PC-3 (cell line): Measurements from ENCODE around the gene CRTC2. TPM values are rescaled to one million over a fixed set of nuclear protein-coding genes. Genes with fewer than 3 reads are reported as not detected.

ENCODE experiments used
- ATAC-seq: fragments of 200-7000 bp; cut with Tn5 transposase; 2 replicates; pipeline ENCODE4 v1.9.1; 2020; ENCODE audit warnings: mild to moderate bottlenecking, moderate library complexity
- BruUV-seq: library from RNA; stranded (reverse); fragments of 400-500 nt; replicated peaks from 2 replicates; lab custom pipeline; 2021; lab: Mats Ljungman, UMichigan
- CTCF ChIA-PET: fragments of 300-600 bp; sonication (Branson Sonifier 250); formaldehyde crosslinking; loops from one replicate; lab custom pipeline; 2022; ENCODE audit warnings: antibody characterized with exemption; lab: Charles Lee
- POLR2A ChIA-PET: fragments of 300-600 bp; sonication (Branson Sonifier 250); formaldehyde crosslinking; loops from one replicate; lab custom pipeline; 2022; ENCODE audit warnings: antibody characterized with exemption; ENCODE audit not compliant: unreplicated experiment; lab: Charles Lee
- DNase-seq: peaks from one replicate; pipeline ENCODE4 v3.0.0-alpha.2; 2015
- H2AFZ ChIP-seq: fragments of 300-600 bp; sonication (generic); 2 replicates; pipeline ENCODE4 v1.6.0; 2016; ENCODE audit warnings: antibody characterized with exemption, low read length
- H3F3A ChIP-seq: fragments of 300-600 bp; sonication (generic); one replicate; pipeline ENCODE4 v1.6.0; 2017; ENCODE audit warnings: antibody characterized with exemption, low read length, control low read depth, mild to moderate bottlenecking; ENCODE audit not compliant: unreplicated experiment
- H3K27ac ChIP-seq: fragments of 300-600 bp; sonication (generic); 2 replicates; pipeline ENCODE4 v1.5.1; 2016; ENCODE audit warnings: mild to moderate bottlenecking, low read length
- H3K27me3 ChIP-seq: fragments of 300-600 bp; sonication (generic); 2 replicates; pipeline ENCODE4 v1.6.1; 2016; ENCODE audit warnings: low read length, mixed read lengths
- H3K36me3 ChIP-seq: fragments of 300-600 bp; sonication (generic); 2 replicates; pipeline ENCODE4 v1.6.1; 2016; ENCODE audit warnings: low read depth, mixed run types, low read length, mixed read lengths
- H3K4me1 ChIP-seq: fragments of 300-600 bp; sonication (generic); 2 replicates; pipeline ENCODE4 v1.5.1; 2016; ENCODE audit warnings: low read length; ENCODE audit not compliant: insufficient read depth
- H3K4me2 ChIP-seq: fragments of 300-600 bp; sonication (generic); 2 replicates; pipeline ENCODE4 v1.6.0; 2016; ENCODE audit warnings: low read length
- H3K4me3 ChIP-seq: fragments of 300-600 bp; sonication (generic); 2 replicates; pipeline ENCODE4 v1.5.1; 2016; ENCODE audit warnings: mild to moderate bottlenecking, low read length, mixed read lengths
- H3K79me2 ChIP-seq: fragments of 300-600 bp; sonication (generic); 2 replicates; pipeline ENCODE4 v1.6.1; 2017; ENCODE audit warnings: low read length, mixed read lengths
- H3K9ac ChIP-seq: fragments of 300-600 bp; sonication (generic); 2 replicates; pipeline ENCODE4 v1.6.0; 2016; ENCODE audit warnings: mild to moderate bottlenecking, low read length
- H3K9me2 ChIP-seq: fragments of 300-600 bp; sonication (generic); replicated peaks from 2 replicates; pipeline ENCODE4 v1.6.1; 2016; ENCODE audit warnings: mixed run types, low read length, mixed read lengths
- H3K9me3 ChIP-seq: fragments of 300-600 bp; sonication (generic); 2 replicates; pipeline ENCODE4 v1.6.1; 2016; ENCODE audit warnings: low read length, mixed read lengths
- H4K20me1 ChIP-seq: fragments of 300-600 bp; sonication (generic); 2 replicates; pipeline ENCODE4 v1.6.1; 2016; ENCODE audit warnings: low read length, mixed read lengths
- EZH2 ChIP-seq: fragments of 300-600 bp; sonication (generic); IDR thresholded peaks from one replicate; pipeline ENCODE4 v1.6.1; 2017; ENCODE audit warnings: antibody characterized with exemption, mild to moderate bottlenecking, low read length; ENCODE audit not compliant: unreplicated experiment
- EZH2phosphoT487 ChIP-seq: fragments of 300-600 bp; sonication (generic); IDR thresholded peaks from 2 replicates; pipeline ENCODE4 v1.6.1; 2018; ENCODE audit warnings: mild to moderate bottlenecking, antibody characterized with exemption, low read length, borderline replicate concordance
- intact Hi-C: fragments of 100-400 bp; cut with micrococcal nuclease; formaldehyde crosslinking; loops from 2 replicates; pipeline ENCODE4 v1.9.0; 2023
- total RNA-seq: library from RNA; depleted of rRNA; stranded (reverse); fragments of >200 nt; gene quantifications from 2 replicates; pipeline ENCODE4 v1.2.3, GENCODE V29; 2014
- TF ChIP-seq, protein P1 (sequence below): fragments of 300-600 bp; sonication (generic); conservative IDR thresholded peaks from 2 replicates; pipeline ENCODE4 v1.5.1; 2017; ENCODE audit warnings: antibody characterized with exemption, low read depth, mild to moderate bottlenecking, low read length

The CRTC2 gene
- total RNA-seq, 1 experiment from 2014 or later: 21.0 TPM

GRCh38 chr1:153938996-153939395 lies 19.4 kb downstream of the CRTC2 start:
- Histone ChIP-seq H4K20me1 (no peaks in the 10 kb centered on the region), H3K4me3 (no peak overlapping the region), H3K9me2 (no peaks in the 10 kb centered on the region), H3K36me3 (peaks cover 9% of the 10 kb centered on the region; the same call in 1 of the 2 replicates), H3K9ac (no peak overlapping the region), H3F3A (no peaks in the 10 kb centered on the region), H2AFZ (no peak overlapping the region), H3K4me1 (no peaks in the 10 kb centered on the region), H3K9me3 (no peaks in the 10 kb centered on the region), H3K4me2 (no peak overlapping the region), H3K27ac (no peak overlapping the region), H3K79me2 (peaks cover under 1% of the 10 kb centered on the region), H3K27me3 (no peaks in the 10 kb centered on the region)
- TF ChIP-seq EZH2phosphoT487 (no peak), EZH2 (no peak)
- TF ChIP-seq, protein P1, sequence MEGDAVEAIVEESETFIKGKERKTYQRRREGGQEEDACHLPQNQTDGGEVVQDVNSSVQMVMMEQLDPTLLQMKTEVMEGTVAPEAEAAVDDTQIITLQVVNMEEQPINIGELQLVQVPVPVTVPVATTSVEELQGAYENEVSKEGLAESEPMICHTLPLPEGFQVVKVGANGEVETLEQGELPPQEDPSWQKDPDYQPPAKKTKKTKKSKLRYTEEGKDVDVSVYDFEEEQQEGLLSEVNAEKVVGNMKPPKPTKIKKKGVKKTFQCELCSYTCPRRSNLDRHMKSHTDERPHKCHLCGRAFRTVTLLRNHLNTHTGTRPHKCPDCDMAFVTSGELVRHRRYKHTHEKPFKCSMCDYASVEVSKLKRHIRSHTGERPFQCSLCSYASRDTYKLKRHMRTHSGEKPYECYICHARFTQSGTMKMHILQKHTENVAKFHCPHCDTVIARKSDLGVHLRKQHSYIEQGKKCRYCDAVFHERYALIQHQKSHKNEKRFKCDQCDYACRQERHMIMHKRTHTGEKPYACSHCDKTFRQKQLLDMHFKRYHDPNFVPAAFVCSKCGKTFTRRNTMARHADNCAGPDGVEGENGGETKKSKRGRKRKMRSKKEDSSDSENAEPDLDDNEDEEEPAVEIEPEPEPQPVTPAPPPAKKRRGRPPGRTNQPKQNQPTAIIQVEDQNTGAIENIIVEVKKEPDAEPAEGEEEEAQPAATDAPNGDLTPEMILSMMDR: no peak
- no TSS peak for BruUV-seq
- POLR2A ChIA-PET: no interaction called here
- ATAC-seq: no peak
- intact Hi-C loops: no loop called here
- no peak for DNase-seq
- CTCF ChIA-PET: no interaction called here

DNA sequence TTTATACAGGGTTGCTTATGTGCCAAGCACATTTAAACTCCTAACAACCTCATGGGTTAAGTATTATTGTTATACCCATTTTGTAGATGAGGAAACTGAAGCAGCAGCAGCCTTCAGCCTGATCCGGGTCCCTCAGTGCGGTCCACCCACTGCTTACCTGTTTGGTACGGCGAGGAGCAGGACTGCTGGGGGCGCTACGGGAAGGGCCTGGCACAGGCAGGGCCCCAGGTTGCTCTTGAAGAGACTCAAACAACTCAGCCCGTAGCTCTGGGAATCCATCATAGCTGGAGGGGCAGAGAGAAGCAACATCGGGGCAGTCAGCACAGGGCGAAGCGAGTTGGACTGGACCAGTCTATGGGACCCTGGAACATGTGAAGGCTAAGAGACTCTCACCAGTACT lies 21.1 kb downstream of the CRTC2 start:
- H3K4me2 ChIP-seq: no peak overlapping the region
- H3K9me3 ChIP-seq: no peaks in the 10 kb centered on the region
- no peak for TF ChIP-seq EZH2
- no peak for TF ChIP-seq EZH2phosphoT487
- TF ChIP-seq, protein P1: no peak
- H3K36me3 ChIP-seq: peaks cover 12% of the 10 kb centered on the region; the same call in 1 of the 2 replicates
- H3K79me2 ChIP-seq: no peaks in the 10 kb centered on the region
- CTCF ChIA-PET: interaction anchor here (0.8 kb wide), 1 partner anchor 49 kb away, joined by 3 read pairs; the partner anchor contains the start of gene RAB13
- H2AFZ ChIP-seq: no peak overlapping the region
- DNase-seq (no peak), ATAC-seq (no peak)
- H3F3A ChIP-seq: no peaks in the 10 kb centered on the region
- no peaks in the 10 kb centered on the region for H3K27me3 ChIP-seq
- intact Hi-C loops: no loop called here
- no peak overlapping the region for H3K27ac ChIP-seq
- no TSS peak for BruUV-seq
- no peaks in the 10 kb centered on the region for H3K9me2 ChIP-seq
- H4K20me1 ChIP-seq: no peaks in the 10 kb centered on the region
- H3K4me3 ChIP-seq: no peak overlapping the region
- POLR2A ChIA-PET: no interaction called here
- no peak overlapping the region for H3K9ac ChIP-seq
- no peaks in the 10 kb centered on the region for H3K4me1 ChIP-seq

- no peaks in the 10 kb centered on the region for H3K4me1 ChIP-seq
- H2AFZ ChIP-seq: no peak overlapping the region
- H3K79me2 ChIP-seq: no peaks in the 10 kb centered on the region
- H3K9me2 ChIP-seq: no peaks in the 10 kb centered on the region
- H3K9me3 ChIP-seq: no peaks in the 10 kb centered on the region
- no peaks in the 10 kb centered on the region for H3K27me3 ChIP-seq
- no peak overlapping the region for H3K4me3 ChIP-seq
- H3K9ac ChIP-seq: no peak overlapping the region
- no peak for ATAC-seq
- ChIA-PET POLR2A (no interaction called here), CTCF (no interaction called here)
- H3K36me3 ChIP-seq: peaks cover 12% of the 10 kb centered on the region; the same call in 1 of the 2 replicates
- no peak for TF ChIP-seq EZH2phosphoT487
- TF ChIP-seq, protein P1: no peak
- H3F3A ChIP-seq: no peaks in the 10 kb centered on the region
- H3K27ac ChIP-seq: no peak overlapping the region
- H3K4me2 ChIP-seq: no peak overlapping the region
- no peaks in the 10 kb centered on the region for H4K20me1 ChIP-seq
- DNase-seq: no peak
- intact Hi-C loops: no loop called here
- BruUV-seq: no TSS peak
These were observed 22.2 kb downstream of the CRTC2 start for GRCh38 chr1:153936011-153936802.
